NCI-H226 (cell line): ENCODE measurements around the gene GNE.
"Not testable (repeated sequence)": the region's sequence is repeated elsewhere in the genome, so short reads cannot be mapped to it uniquely, and the experiment has no call there.

Source experiments
- DNase-seq: peaks from one replicate; pipeline ENCODE4 v3.0.0-alpha.2; 2015

The GNE gene

GRCh38 chr9:36263683-36264082, 5.4 kb upstream of the GNE start:
- DNase-seq: no peak

GRCh38 chr9:36258996-36259533, 817 bp upstream of the GNE start:
- DNase-seq: no peak

DNA sequence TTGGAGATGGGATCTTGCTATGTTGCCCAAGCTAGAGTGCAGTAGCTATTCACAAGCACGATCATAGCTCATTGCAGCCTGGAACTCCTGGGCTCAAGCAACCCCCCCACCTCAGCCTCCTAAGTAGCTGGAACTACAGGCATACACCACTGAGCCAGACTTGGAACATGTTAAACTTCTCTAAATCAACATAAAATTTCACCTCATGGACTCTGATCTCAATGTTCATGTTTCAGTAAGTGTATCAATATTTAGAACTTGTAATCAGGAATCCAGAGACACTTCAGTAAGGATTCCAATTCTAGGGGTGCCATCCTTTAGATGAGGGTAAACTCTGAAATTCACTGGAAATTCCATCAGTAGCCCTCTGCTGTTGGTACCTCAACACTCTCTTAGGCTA, 6.8 kb downstream of the GNE start:
- DNase-seq: no peak

GRCh38 chr9:36250079-36250478, 8.2 kb downstream of the GNE start:
- DNase-seq: no peak

DNA sequence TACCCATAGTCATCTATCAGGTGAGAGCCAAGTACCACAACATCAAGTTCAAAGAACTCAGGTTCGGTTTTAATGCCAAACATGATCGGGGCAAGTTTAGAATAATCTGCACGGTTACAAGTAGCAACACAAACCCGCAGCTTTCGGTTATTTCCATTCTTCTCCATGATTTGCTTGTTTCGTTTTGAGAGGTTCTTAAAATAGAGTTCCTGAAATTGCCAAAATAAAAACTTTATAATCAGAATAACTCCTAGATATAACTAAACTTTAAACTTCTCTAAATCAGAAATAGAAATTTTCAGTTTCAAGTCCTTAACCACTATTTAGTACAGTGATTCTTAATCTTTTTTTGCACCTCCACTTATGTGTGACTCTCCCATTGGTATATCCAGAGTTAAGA, 9.1 kb downstream of the GNE start:
- no peak for DNase-seq

- not testable (repeated sequence) for DNase-seq
Observed at GRCh38 chr9:36248061-36248460, 10.2 kb downstream of the GNE start.

- DNase-seq: no peak
Observed at GRCh38 chr9:36247356-36247755, 10.9 kb downstream of the GNE start.

- no peak for DNase-seq
Observed at GRCh38 chr9:36245906-36246305, 12.3 kb downstream of the GNE start.

GRCh38 chr9:36239675-36240074, 18.6 kb downstream of the GNE start:
- not testable (repeated sequence) for DNase-seq

GRCh38 chr9:36239205-36239604, 19.0 kb downstream of the GNE start:
- DNase-seq: not testable (repeated sequence)

GRCh38 chr9:36237230-36237629, 21.0 kb downstream of the GNE start:
- DNase-seq: no peak

- no peak for DNase-seq
Observed at GRCh38 chr9:36222449-36222848, 35.8 kb downstream of the GNE start.

DNA sequence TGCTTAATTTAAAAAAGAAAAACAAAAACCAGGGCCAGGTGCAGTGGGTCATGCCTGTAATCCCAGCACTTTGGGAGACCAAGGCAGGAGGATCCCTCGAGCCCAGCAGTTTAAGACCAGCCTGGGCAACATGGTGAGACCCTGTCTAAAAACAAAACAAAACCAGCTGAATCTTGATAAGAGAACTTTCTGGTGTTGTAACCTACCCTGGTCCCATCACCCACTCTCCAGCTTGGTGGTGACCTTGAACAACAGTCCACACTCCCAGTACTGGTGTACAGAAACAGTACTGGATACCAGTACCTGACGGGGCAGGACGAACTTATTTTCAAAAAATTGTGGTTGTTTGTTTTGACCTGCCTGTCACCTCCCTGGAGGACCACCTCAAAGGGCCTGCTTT, 36.6 kb downstream of the GNE start:
- no peak for DNase-seq

- no peak for DNase-seq
Observed at GRCh38 chr9:36218411-36218901, 39.8 kb downstream of the GNE start.

DNA sequence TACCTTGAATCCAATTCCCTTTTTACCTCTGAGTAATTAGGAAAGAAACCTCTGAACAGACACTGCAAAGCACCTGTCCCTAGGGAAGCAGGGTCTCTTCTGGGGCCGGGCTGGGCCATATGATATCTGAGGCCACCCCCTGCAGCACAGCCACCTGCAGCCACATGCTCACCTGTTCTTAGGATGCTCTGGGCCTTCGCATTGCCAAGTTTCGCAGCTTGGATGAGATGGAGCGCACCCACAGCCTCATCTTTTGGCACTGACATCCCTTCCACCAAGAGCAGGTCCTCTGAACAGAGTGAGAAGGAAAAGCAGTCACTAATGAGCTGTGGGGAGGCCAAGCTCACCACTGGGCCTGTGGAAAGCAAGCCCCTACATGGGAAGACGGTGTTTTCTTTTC, 40.2 kb downstream of the GNE start:
- no peak for DNase-seq

- no peak for DNase-seq
Observed at GRCh38 chr9:36217256-36217968, 40.8 kb downstream of the GNE start.

- no peak for DNase-seq
Observed at GRCh38 chr9:36214571-36214970, 43.7 kb downstream of the GNE start.

DNA sequence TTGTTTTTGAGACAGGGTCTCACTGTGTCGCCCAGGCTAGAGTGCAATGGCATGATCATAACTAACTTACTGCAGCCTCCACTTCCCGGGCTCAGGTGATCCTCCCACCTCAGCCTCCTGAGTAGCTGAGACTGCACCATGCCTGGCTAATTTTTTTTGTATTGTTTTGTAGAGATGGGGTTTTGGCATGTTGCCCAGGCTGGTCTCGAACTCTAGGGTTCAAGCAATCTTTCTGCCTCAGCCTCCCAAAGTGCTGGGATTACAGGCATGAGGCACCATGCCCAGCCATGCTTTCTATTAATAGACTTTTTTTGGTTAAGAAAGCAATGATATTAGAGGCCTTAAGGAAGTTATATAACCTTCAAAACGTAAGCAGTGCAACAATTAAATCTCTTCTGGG, 44.3 kb downstream of the GNE start:
- DNase-seq: no peak

GRCh38 chr9:36213387-36213786, 44.9 kb downstream of the GNE start:
- DNase-seq: no peak

GRCh38 chr9:36211510-36211909, 46.7 kb downstream of the GNE start:
- no peak for DNase-seq

- no peak for DNase-seq
Observed at GRCh38 chr9:36210722-36211121, 47.5 kb downstream of the GNE start.

GRCh38 chr9:36208521-36209253, 49.6 kb downstream of the GNE start:
- no peak for DNase-seq

DNA sequence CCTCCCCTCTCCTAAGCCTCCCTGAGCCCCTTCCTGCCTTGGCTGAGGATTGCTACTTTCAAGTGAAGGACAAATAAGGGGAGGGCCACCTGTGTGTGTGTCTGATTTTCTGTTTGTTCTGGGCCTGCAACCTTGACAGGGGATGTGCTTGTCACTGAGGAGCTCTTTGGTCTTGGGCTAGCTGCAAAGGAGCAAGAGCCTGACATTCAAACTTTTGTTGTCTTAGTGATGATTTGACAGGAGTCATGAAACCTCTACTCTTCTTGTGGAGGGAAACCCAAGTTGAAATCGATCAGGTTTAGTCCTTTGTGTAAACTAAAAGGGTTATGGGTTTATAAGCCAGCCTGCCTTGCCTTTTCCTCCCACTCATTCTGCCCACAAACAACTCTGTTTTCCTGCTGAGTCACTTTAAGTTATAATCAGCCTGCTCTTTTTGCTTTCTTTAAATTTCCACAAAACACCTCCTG, 50.7 kb downstream of the GNE start:
- DNase-seq: no peak

- DNase-seq: no peak
Observed at GRCh38 chr9:36207016-36207415, 51.2 kb downstream of the GNE start.
